ENCODE data around the gene HIP1R. TPM values are rescaled to one million over a fixed set of nuclear protein-coding genes. Genes with fewer than 3 reads are reported as not detected.
"Not testable (repeated sequence)": the region's sequence is repeated elsewhere in the genome, so short reads cannot be mapped to it uniquely, and the experiment has no call there.

HIP1R gene
- 10 to 100 TPM; 12.8 to 19.3 TPM for total RNA-seq
- long read RNA-seq, donor 1, full-length matches to known transcripts = 2 of 6 reads
- long read RNA-seq, donor 1, partial matches to known transcripts = 3 of 6 reads
- long read RNA-seq, donor 1, other reads (novel, unspliced or antisense) = 1 of 6 reads
- long read RNA-seq, donor 2, full-length matches to known transcripts = 1 of 21 reads
- long read RNA-seq, donor 2, partial matches to known transcripts = 14 of 21 reads
- long read RNA-seq, donor 2, other reads (novel, unspliced or antisense) = 6 of 21 reads

GRCh38 chr12:122834921-122835749 is at the start of gene HIP1R:
TSS of gene HIP1R (plus strand) at chr12:122835457. CDS start at chr12:122835551, 94 bp downstream.
- DNase-seq (ENCODE audit: low spot score) = peak; percentile 84
- intact Hi-C loops (cut with DNase I) = no loop called here

GRCh38 chr12:122785503-122785902 is 49.8 kb upstream of the HIP1R start:
- no peak for DNase-seq (ENCODE audit: low spot score)
- intact Hi-C loops (cut with DNase I) = no loop called here

- DNase-seq (ENCODE audit: low spot score) = no peak
- intact Hi-C loops (cut with DNase I) = no loop called here
Observed at GRCh38 chr12:122788387-122788786, 46.9 kb upstream of the HIP1R start.

GRCh38 chr12:122789637-122790036 is 45.6 kb upstream of the HIP1R start:
- intact Hi-C loops (cut with DNase I) = loop anchor here (5.0 to 10.0 kb wide), 3 partner anchors 65 to 165 kb away; no protein-coding TSS in a partner anchor
- no peak for DNase-seq (ENCODE audit: low spot score)

- DNase-seq (ENCODE audit: low spot score) = no peak
- intact Hi-C loops (cut with DNase I) = loop anchor here (5.0 to 10.0 kb wide), 3 partner anchors 64 to 164 kb away; no protein-coding TSS in a partner anchor
Observed at GRCh38 chr12:122790393-122791075, 44.7 kb upstream of the HIP1R start.

- intact Hi-C loops (cut with DNase I) = loop anchor here (5.0 to 10.0 kb wide), 3 partner anchors 61 to 161 kb away; no protein-coding TSS in a partner anchor
Observed at GRCh38 chr12:122793685-122794106, 41.6 kb upstream of the HIP1R start.

GRCh38 chr12:122795807-122796206 is 39.5 kb upstream of the HIP1R start:
- DNase-seq (ENCODE audit: low spot score) = no peak
- intact Hi-C loops (cut with DNase I) = loop anchor here in 1 of 2 donors (10.0 kb wide), 2 partner anchors 59 to 159 kb away; no protein-coding TSS in a partner anchor

More at GRCh38 chr12:122793685-122794106, 41.6 kb upstream of the HIP1R start:
- DNase-seq (ENCODE audit: low spot score) = no peak

GRCh38 chr12:122799641-122800243 is 35.5 kb upstream of the HIP1R start:
- peak; percentile 3 for DNase-seq (ENCODE audit: low spot score)
- intact Hi-C loops (cut with DNase I) = loop anchor here in 1 of 2 donors (10.0 kb wide), 2 partner anchors 55 to 155 kb away; no protein-coding TSS in a partner anchor

- DNase-seq (ENCODE audit: low spot score) = no peak
- intact Hi-C loops (cut with DNase I) = no loop called here
Observed at GRCh38 chr12:122803937-122804336, 31.3 kb upstream of the HIP1R start.

- DNase-seq (ENCODE audit: low spot score); intact Hi-C loops (cut with DNase I): not testable (repeated sequence)
Observed at GRCh38 chr12:122804957-122805356, 30.3 kb upstream of the HIP1R start.

- intact Hi-C loops (cut with DNase I) = no loop called here
Observed at GRCh38 chr12:122807651-122808050, 27.6 kb upstream of the HIP1R start.

GRCh38 chr12:122811777-122812176 is 23.5 kb upstream of the HIP1R start:
- intact Hi-C loops (cut with DNase I) = no loop called here
- no peak for DNase-seq (ENCODE audit: low spot score)

More at GRCh38 chr12:122807651-122808050, 27.6 kb upstream of the HIP1R start:
- DNase-seq (ENCODE audit: low spot score) = no peak

- intact Hi-C loops (cut with DNase I) = no loop called here
- DNase-seq (ENCODE audit: low spot score) = no peak
Observed at GRCh38 chr12:122813310-122813713, 21.9 kb upstream of the HIP1R start.

- intact Hi-C loops (cut with DNase I) = no loop called here
- peak; percentile 5 for DNase-seq (ENCODE audit: low spot score)
Observed at GRCh38 chr12:122819209-122819785, 16.0 kb upstream of the HIP1R start.

GRCh38 chr12:122820138-122820537 is 15.1 kb upstream of the HIP1R start:
- intact Hi-C loops (cut with DNase I) = no loop called here
- peak; percentile 9 for DNase-seq (ENCODE audit: low spot score)

- DNase-seq (ENCODE audit: low spot score) = no peak
- intact Hi-C loops (cut with DNase I) = no loop called here
Observed at GRCh38 chr12:122820838-122821271, 14.4 kb upstream of the HIP1R start.

- intact Hi-C loops (cut with DNase I) = no loop called here
- no peak for DNase-seq (ENCODE audit: low spot score)
Observed at GRCh38 chr12:122823429-122823828, 11.8 kb upstream of the HIP1R start.

All from posterior vena cava (tissue), 2 donors.